Caco-2 (cell line): ENCODE data around the gene CLPTM1. TPM values are rescaled to one million over a fixed set of nuclear protein-coding genes. Genes with fewer than 3 reads are reported as not detected.

ENCODE experiments used
- BruUV-seq: library from RNA; stranded (reverse); fragments of 400-500 nt; replicated peaks from 2 replicates; lab custom pipeline; 2021; lab: Mats Ljungman, UMichigan
- CTCF ChIA-PET: fragments of 300-600 bp; sonication (Branson Sonifier 250); formaldehyde crosslinking; loops from one replicate; lab custom pipeline; 2022; ENCODE audit warnings: antibody characterized with exemption; lab: Charles Lee
- POLR2A ChIA-PET: fragments of 300-600 bp; sonication (Branson Sonifier 250); formaldehyde crosslinking; loops from one replicate; lab custom pipeline; 2022; ENCODE audit warnings: antibody characterized with exemption; lab: Charles Lee
- DNase-seq, 2 experiments: peaks; one replicate each; pipeline versions ENCODE4 v3.0.0 to v3.0.0-alpha.2; 2020 to 2022
- H3K27me3 ChIP-seq: replicated peaks from 2 replicates; pipeline ENCODE4 v1.6.0; 2011; ENCODE audit warnings: low read length; ENCODE audit not compliant: control insufficient read depth, insufficient read depth
- H3K36me3 ChIP-seq: 2 replicates; pipeline ENCODE4 v1.5.1; 2011; ENCODE audit warnings: low read length; ENCODE audit not compliant: control insufficient read depth, insufficient read depth
- H3K4me1 ChIP-seq: fragments of 250-450 bp; sonication (Bioruptor Pico); 2 replicates; pipeline ENCODE4 v1.5.1; 2020; ENCODE audit warnings: mild to moderate bottlenecking
- H3K4me3 ChIP-seq: 2 replicates; pipeline ENCODE4 v1.5.1; 2011; ENCODE audit warnings: low read depth, mild to moderate bottlenecking, control low read depth, low read length
- H3K9me3 ChIP-seq: fragments of 250-450 bp; sonication (Bioruptor Pico); 2 replicates; pipeline ENCODE4 v1.5.1; 2020; ENCODE audit warnings: mild to moderate bottlenecking, moderate library complexity
- H3K27ac Mint-ChIP-seq: one replicate; pipeline ENCODE4 v1.8.0; 2022; ENCODE audit warnings: mixed read lengths; ENCODE audit not compliant: unreplicated experiment
- H3K27me3 Mint-ChIP-seq: one replicate; pipeline ENCODE4 v1.8.0; 2022; ENCODE audit warnings: mixed read lengths; ENCODE audit not compliant: insufficient read depth, unreplicated experiment
- H3K36me3 Mint-ChIP-seq: one replicate; pipeline ENCODE4 v1.8.0; 2022; ENCODE audit warnings: mild to moderate bottlenecking, mixed read lengths; ENCODE audit not compliant: insufficient read depth, unreplicated experiment
- H3K4me1 Mint-ChIP-seq: one replicate; pipeline ENCODE4 v1.8.0; 2022; ENCODE audit warnings: low read depth, mixed read lengths; ENCODE audit not compliant: unreplicated experiment
- H3K4me3 Mint-ChIP-seq: one replicate; pipeline ENCODE4 v1.8.0; 2022; ENCODE audit warnings: mild to moderate bottlenecking, moderate library complexity, mixed read lengths; ENCODE audit not compliant: unreplicated experiment
- H3K9me3 Mint-ChIP-seq: one replicate; pipeline ENCODE4 v1.8.0; 2022; ENCODE audit warnings: mixed read lengths; ENCODE audit not compliant: unreplicated experiment
- CTCF ChIP-seq, 2 experiments: fragments of 200-600 bp in 1 of 2; IDR thresholded peaks; 1 replicate in 1 of 2; 2 replicates in 1 of 2; pipeline versions ENCODE4 v1.5.1 to v1.8.0; 2011 to 2022; ENCODE audit warnings: antibody characterized with exemption in 1 of 2, control low read depth in 1 of 2, inconsistent platforms in 1 of 2, low read depth in 1 of 2, low read length in 1 of 2, mild to moderate bottlenecking in 1 of 2, moderate library complexity in 1 of 2; ENCODE audit not compliant: insufficient read depth in 1 of 2, severe bottlenecking in 1 of 2, unreplicated experiment in 1 of 2
- intact Hi-C: fragments of 100-400 bp; cut with micrococcal nuclease; formaldehyde crosslinking; loops from one replicate; pipeline ENCODE4 v1.10.0; 2022; ENCODE audit not compliant: unreplicated experiment
- total RNA-seq: library from RNA; stranded (reverse); gene quantifications from 2 replicates; pipeline ENCODE4 v1.2.3, GENCODE V29; 2022

CLPTM1 gene
- total RNA-seq, 1 experiment from 2014 or later = 144 TPM

- no peaks in the 10 kb centered on the region for H3K27me3 ChIP-seq
- H3K36me3 ChIP-seq = no peaks in the 10 kb centered on the region
- POLR2A ChIA-PET = no interaction called here
- BruUV-seq = no TSS peak
- H3K9me3 ChIP-seq = no peaks in the 10 kb centered on the region
- no peak overlapping the region for H3K4me3 ChIP-seq
- H3K4me1 ChIP-seq = peaks cover 9% of the 10 kb centered on the region
- Mint-ChIP-seq H3K4me3 (no peak overlapping the region), H3K27ac (no peak overlapping the region), H3K9me3 (no peaks in the 10 kb centered on the region), H3K4me1 (peaks cover 9% of the 10 kb centered on the region), H3K27me3 (no peaks in the 10 kb centered on the region), H3K36me3 (peaks cover 14% of the 10 kb centered on the region)
- intact Hi-C loops = no loop called here
- TF ChIP-seq CTCF (IDR thresholded peaks at IDR 0.05; ENCODE audit: insufficient read depth in 1 of 2, low read depth in 1 of 2, low read length in 1 of 2, severe bottlenecking in 1 of 2, unreplicated experiment in 1 of 2) = no peak
- CTCF ChIA-PET = no interaction called here
- no peak for DNase-seq
These were observed 56.8 kb downstream of the CLPTM1 start for GRCh38 chr19:45011959-45012358.

- no peaks in the 10 kb centered on the region for H3K9me3 Mint-ChIP-seq
- BruUV-seq = no TSS peak
- Histone ChIP-seq H3K4me3 (no peak overlapping the region), H3K4me1 (no peaks in the 10 kb centered on the region), H3K9me3 (no peaks in the 10 kb centered on the region), H3K36me3 (no peaks in the 10 kb centered on the region), H3K27me3 (no peaks in the 10 kb centered on the region)
- peak; percentile 73 to 83 for TF ChIP-seq CTCF (IDR thresholded peaks at IDR 0.05; ENCODE audit: insufficient read depth in 1 of 2, low read depth in 1 of 2, low read length in 1 of 2, severe bottlenecking in 1 of 2, unreplicated experiment in 1 of 2)
- H3K4me1 Mint-ChIP-seq = no peaks in the 10 kb centered on the region
- no peak overlapping the region for H3K4me3 Mint-ChIP-seq
- ChIA-PET POLR2A (no interaction called here), CTCF (interaction anchor here (0.5 to 1.0 kb wide), 6 partner anchors 15 to 101 kb away, joined by 3 to 7 read pairs (median 4); partner anchors contain the start of gene CLASRP)
- DNase-seq = peak; percentile 76 to 88
- intact Hi-C loops = loop anchor here (1.0 kb wide), 2 partner anchors 43 to 110 kb away; no protein-coding TSS in a partner anchor
- peaks cover 15% of the 10 kb centered on the region for H3K36me3 Mint-ChIP-seq
- no peaks in the 10 kb centered on the region for H3K27me3 Mint-ChIP-seq
- no peak overlapping the region for H3K27ac Mint-ChIP-seq
These were observed 61.5 kb downstream of the CLPTM1 start for GRCh38 chr19:45016388-45017314.

GRCh38 chr19:45019187-45019586, 64.0 kb downstream of the CLPTM1 start:
- no peak overlapping the region for H3K4me3 Mint-ChIP-seq
- no peaks in the 10 kb centered on the region for H3K4me1 Mint-ChIP-seq
- no peak overlapping the region for H3K4me3 ChIP-seq
- H3K9me3 ChIP-seq = no peaks in the 10 kb centered on the region
- no peaks in the 10 kb centered on the region for H3K27me3 ChIP-seq
- no peak for DNase-seq
- BruUV-seq = no TSS peak
- intact Hi-C loops = no loop called here
- no peak for TF ChIP-seq CTCF (IDR thresholded peaks at IDR 0.05; ENCODE audit: insufficient read depth in 1 of 2, low read depth in 1 of 2, low read length in 1 of 2, severe bottlenecking in 1 of 2, unreplicated experiment in 1 of 2)
- H3K27ac Mint-ChIP-seq = no peak overlapping the region
- no peaks in the 10 kb centered on the region for H3K4me1 ChIP-seq
- ChIA-PET CTCF (no interaction called here), POLR2A (no interaction called here)
- H3K36me3 Mint-ChIP-seq = peaks cover 15% of the 10 kb centered on the region
- no peaks in the 10 kb centered on the region for H3K9me3 Mint-ChIP-seq
- no peaks in the 10 kb centered on the region for H3K36me3 ChIP-seq
- H3K27me3 Mint-ChIP-seq = no peaks in the 10 kb centered on the region
